Liver (tissue), 9 donors: Measurements from ENCODE around the gene LRMDA. TPM values are rescaled to one million over a fixed set of nuclear protein-coding genes. Genes with fewer than 3 reads are reported as not detected.

Experiments
- DNase-seq: peaks from one replicate; pipeline ENCODE4 v3.0.0-alpha.2; 2017; ENCODE audit warnings: low spot score
- H3K27ac ChIP-seq, 2 donors: one replicate each; pipeline ENCODE4 v1.7.0; 2013; ENCODE audit warnings: inconsistent platforms in 2 of 2, low read length in 2 of 2, control low read depth in 1 of 2, low read depth in 1 of 2, mild to moderate bottlenecking in 1 of 2
- H3K27me3 ChIP-seq, 4 donors: one replicate each; pipeline versions ENCODE4 v1.6.1 to v1.7.0; 2013; ENCODE audit warnings: low read length in 3 of 4, inconsistent platforms in 1 of 4, mild to moderate bottlenecking in 1 of 4, moderate library complexity in 1 of 4; ENCODE audit not compliant: control insufficient read depth in 4 of 4, insufficient read depth in 4 of 4
- H3K36me3 ChIP-seq, 4 donors: one replicate each; pipeline versions ENCODE4 v1.6.1 to v1.7.0; 2013; ENCODE audit warnings: low read length in 3 of 4, mild to moderate bottlenecking in 3 of 4, low read depth in 1 of 4, moderate library complexity in 1 of 4; ENCODE audit not compliant: control insufficient read depth in 4 of 4, insufficient read depth in 3 of 4
- H3K4me1 ChIP-seq, 4 donors: one replicate each; pipeline versions ENCODE4 v1.6.1 to v1.7.0; 2013; ENCODE audit warnings: low read length in 3 of 4, mild to moderate bottlenecking in 3 of 4, moderate library complexity in 1 of 4; ENCODE audit not compliant: control insufficient read depth in 4 of 4, insufficient read depth in 4 of 4
- H3K4me3 ChIP-seq, 3 donors: one replicate each; pipeline versions ENCODE4 v1.6.1 to v1.7.0; 2013; ENCODE audit warnings: low read length in 3 of 3, control low read depth in 1 of 3, low read depth in 1 of 3, mild to moderate bottlenecking in 1 of 3
- H3K9ac ChIP-seq, 2 donors: one replicate each; pipeline ENCODE4 v1.7.0; 2013; ENCODE audit warnings: low read length in 2 of 2, mild to moderate bottlenecking in 2 of 2, moderate library complexity in 2 of 2, control low read depth in 1 of 2, low read depth in 1 of 2
- H3K9me3 ChIP-seq, 4 donors: one replicate each; pipeline versions ENCODE4 v1.6.1 to v1.7.0; 2013; ENCODE audit warnings: low read length in 3 of 4; ENCODE audit not compliant: control insufficient read depth in 4 of 4
- ATF3 ChIP-seq: IDR thresholded peaks from 2 replicates; pipeline ENCODE4 v1.6.1; 2016; ENCODE audit warnings: antibody characterized with exemption
- CTCF ChIP-seq: fragments of 150-350 bp; IDR thresholded peaks from 2 replicates; pipeline ENCODE4 v1.5.1; 2017; ENCODE audit warnings: improper control_type of control experiment, low read depth, low read length; ENCODE audit not compliant: missing input control
- EGR1 ChIP-seq, 2 donors: IDR thresholded peaks; 2 replicates each; pipeline ENCODE4 v1.6.1; 2016 to 2018; ENCODE audit warnings: antibody characterized with exemption in 2 of 2, low read depth in 2 of 2
- FOXA1 ChIP-seq: IDR thresholded peaks from 2 replicates; pipeline ENCODE4 v1.6.1; 2016; ENCODE audit warnings: antibody characterized with exemption
- FOXA2 ChIP-seq: IDR thresholded peaks from 2 replicates; pipeline ENCODE4 v1.6.1; 2016; ENCODE audit warnings: antibody characterized with exemption
- GABPA ChIP-seq, 2 donors: IDR thresholded peaks in 1 of 2; conservative IDR thresholded peaks in 1 of 2; 2 replicates each; pipeline ENCODE4 v1.6.1; 2016; ENCODE audit warnings: antibody characterized with exemption in 2 of 2, mild to moderate bottlenecking in 1 of 2, moderate library complexity in 1 of 2
- HNF4A ChIP-seq, 2 donors: conservative IDR thresholded peaks; 2 replicates each; pipeline ENCODE4 v1.6.1; 2016; ENCODE audit warnings: antibody characterized with exemption in 2 of 2, mild to moderate bottlenecking in 2 of 2
- HNF4G ChIP-seq: IDR thresholded peaks from 2 replicates; pipeline ENCODE4 v1.6.1; 2016; ENCODE audit warnings: antibody characterized with exemption
- JUND ChIP-seq, 2 donors: IDR thresholded peaks; 2 replicates each; pipeline ENCODE4 v1.6.1; 2016; ENCODE audit warnings: antibody characterized with exemption in 2 of 2
- MAX ChIP-seq: IDR thresholded peaks from 2 replicates; pipeline ENCODE4 v1.6.1; 2016; ENCODE audit warnings: antibody characterized with exemption
- NR2F2 ChIP-seq: IDR thresholded peaks from 2 replicates; pipeline ENCODE4 v1.6.1; 2016; ENCODE audit warnings: antibody characterized with exemption
- RAD21 ChIP-seq, 2 donors: IDR thresholded peaks; 2 replicates each; pipeline ENCODE4 v1.6.1; 2016; ENCODE audit warnings: antibody characterized with exemption in 2 of 2, mild to moderate bottlenecking in 2 of 2
- REST ChIP-seq: IDR thresholded peaks from 2 replicates; pipeline ENCODE4 v1.6.1; 2016; ENCODE audit warnings: antibody characterized with exemption, mild to moderate bottlenecking
- RXRA ChIP-seq, 2 donors: IDR thresholded peaks; 2 replicates each; pipeline ENCODE4 v1.6.1; 2017 to 2018; ENCODE audit warnings: antibody characterized with exemption in 2 of 2, mild to moderate bottlenecking in 1 of 2
- TAF1 ChIP-seq: conservative IDR thresholded peaks from 2 replicates; pipeline ENCODE4 v1.6.1; 2016; ENCODE audit warnings: antibody characterized with exemption, mild to moderate bottlenecking
- YY1 ChIP-seq: IDR thresholded peaks from 2 replicates; pipeline ENCODE4 v1.6.1; 2016; ENCODE audit warnings: antibody characterized with exemption, mild to moderate bottlenecking
- ZBTB33 ChIP-seq: IDR thresholded peaks from 2 replicates; pipeline ENCODE4 v1.6.1; 2016; ENCODE audit warnings: antibody characterized with exemption
- WGBS: extraction: QIAGEN DNeasy Blood & Tissue Kit; methylation state at CpG from one replicate; pipeline ENCODE4 v1.1.7; 2013; 5-methylcytosine and 5-hydroxymethylcytosine counted together
- polyA plus RNA-seq, 2 donors: library from polyadenylated mRNA; stranded (reverse) in 1 of 2; unstranded in 1 of 2; fragments of 200-250 nt in 1 of 2; fragments of >200 nt in 1 of 2; fragmentation: Nextera tagmentation in 1 of 2; extraction: Ambion mirVana in 1 of 2; gene quantifications; one replicate each; pipeline versions ENCODE4 v1.2.1 to v1.2.3, GENCODE V29; 2013 to 2015
- total RNA-seq, 2 donors: library from RNA; depleted of rRNA; stranded (reverse); fragments of >200 nt; gene quantifications; one replicate each; pipeline ENCODE4 v1.2.3, GENCODE V29; 2014
- donor health status: healthy.
- donor health status: healthy.
- donor health status: healthy.
- donor health status: healthy.
- donor health status: healthy.

LRMDA gene
- total and polyA plus RNA-seq, 4 donors: 7.9 to 15.8 (median 11.3) TPM

- Histone ChIP-seq H3K9ac (no peak overlapping the region), H3K27me3 (no peaks in the 10 kb centered on the region), H3K4me3 (no peak overlapping the region), H3K4me1 (peaks cover 0 to 8% (median 4%) of the 10 kb centered on the region in 4 donors), H3K27ac (no peak overlapping the region), H3K36me3 (no peaks in the 10 kb centered on the region), H3K9me3 (no peaks in the 10 kb centered on the region)
- no peak for TF ChIP-seq RAD21 (IDR thresholded peaks at IDR 0.05)
- no peak for TF ChIP-seq HNF4G
- no peak for TF ChIP-seq FOXA1
- TF ChIP-seq TAF1: no peak
- no peak for TF ChIP-seq NR2F2
- TF ChIP-seq FOXA2: no peak
- no peak for TF ChIP-seq REST
- TF ChIP-seq JUND (IDR thresholded peaks at IDR 0.05): no peak
- no peak for TF ChIP-seq ATF3
- TF ChIP-seq MAX: no peak
- TF ChIP-seq EGR1 (IDR thresholded peaks at IDR 0.05; ENCODE audit: low read depth in 2 of 2): no peak
- TF ChIP-seq RXRA (IDR thresholded peaks at IDR 0.05): no peak
- TF ChIP-seq GABPA (IDR thresholded peaks at IDR 0.05 in 1 of 2, conservative IDR thresholded peaks at IDR 0.05 in 1 of 2): no peak
- no peak for TF ChIP-seq CTCF
- no peak for TF ChIP-seq ZBTB33
- TF ChIP-seq YY1: no peak
- 91% methylated on average over 3 of the region's 3 CpGs for WGBS
- no peak for DNase-seq
These were observed 866.9 kb downstream of the LRMDA start for GRCh38 chr10:76298329-76298728.

GRCh38 chr10:76299501-76299900 lies 868.1 kb downstream of the LRMDA start:
- WGBS: 90% methylated on average over 4 of the region's 4 CpGs
- no peak for TF ChIP-seq NR2F2
- TF ChIP-seq CTCF: no peak
- no peak for TF ChIP-seq RXRA (IDR thresholded peaks at IDR 0.05)
- no peak for TF ChIP-seq HNF4A (conservative IDR thresholded peaks at IDR 0.05)
- no peak for TF ChIP-seq RAD21 (IDR thresholded peaks at IDR 0.05)
- no peak for TF ChIP-seq MAX
- no peak for TF ChIP-seq EGR1 (IDR thresholded peaks at IDR 0.05; ENCODE audit: low read depth in 2 of 2)
- no peak for TF ChIP-seq YY1
- TF ChIP-seq ZBTB33: no peak
- no peak for TF ChIP-seq GABPA (IDR thresholded peaks at IDR 0.05 in 1 of 2, conservative IDR thresholded peaks at IDR 0.05 in 1 of 2)

More at GRCh38 chr10:76299501-76299900, 868.1 kb downstream of the LRMDA start:
- H3K4me3 ChIP-seq: no peak overlapping the region
- H3K27ac ChIP-seq: no peak overlapping the region
- DNase-seq: no peak
- peaks cover 0 to 8% (median 4%) of the 10 kb centered on the region in 4 donors for H3K4me1 ChIP-seq
- H3K27me3 ChIP-seq: no peaks in the 10 kb centered on the region
- H3K36me3 ChIP-seq: no peaks in the 10 kb centered on the region
- no peaks in the 10 kb centered on the region for H3K9me3 ChIP-seq
- H3K9ac ChIP-seq: no peak overlapping the region
